NT2/D1 (cell line): Measurements from ENCODE around the gene LY6G5B.

Experiments used
- DNase-seq: peaks from one replicate; pipeline ENCODE4 v3.0.0-alpha.2; 2011; ENCODE audit warnings: low read depth, low spot score
- H3K27me3 ChIP-seq: 2 replicates; pipeline ENCODE4 v1.6.0; 2011; ENCODE audit warnings: mild to moderate bottlenecking; ENCODE audit not compliant: insufficient read length, insufficient read depth
- H3K36me3 ChIP-seq: 2 replicates; pipeline ENCODE4 v1.6.1; 2011; ENCODE audit warnings: mild to moderate bottlenecking, low read length, mixed read lengths; ENCODE audit not compliant: insufficient read depth, insufficient read length
- H3K4me1 ChIP-seq: 2 replicates; pipeline ENCODE4 v1.5.1; 2011; ENCODE audit not compliant: insufficient read depth, insufficient read length
- H3K4me3 ChIP-seq: 2 replicates; pipeline ENCODE4 v1.5.1; 2011; ENCODE audit warnings: low read depth; ENCODE audit not compliant: insufficient read length
- H3K9ac ChIP-seq: 2 replicates; pipeline ENCODE4 v1.6.0; 2011; ENCODE audit warnings: low read depth; ENCODE audit not compliant: insufficient read length
- H3K9me3 ChIP-seq: 2 replicates; pipeline ENCODE4 v1.5.1; 2011; ENCODE audit warnings: mild to moderate bottlenecking, low read length; ENCODE audit not compliant: insufficient read depth
- SUZ12 ChIP-seq: IDR thresholded peaks from 2 replicates; pipeline ENCODE4 v1.6.1; 2011; ENCODE audit not compliant: insufficient read length, insufficient read depth; ENCODE audit errors: extremely low read depth
- YY1 ChIP-seq: IDR thresholded peaks from 2 replicates; pipeline ENCODE4 v1.6.1; 2011; ENCODE audit not compliant: insufficient read length, insufficient read depth
- ZNF274 ChIP-seq: IDR thresholded peaks from 2 replicates; pipeline ENCODE4 v1.6.1; 2011; ENCODE audit warnings: mild to moderate bottlenecking, low read depth, low read length

LY6G5B gene

GRCh38 chr6:31686483-31686882 is 16.7 kb downstream of the LY6G5B start:
- Histone ChIP-seq H3K27me3 (no peaks in the 10 kb centered on the region), H3K4me3 (no peak overlapping the region), H3K4me1 (peaks cover 16% of the 10 kb centered on the region), H3K9me3 (no peaks in the 10 kb centered on the region), H3K9ac (no peak overlapping the region), H3K36me3 (peaks cover 69% of the 10 kb centered on the region)
- no peak for DNase-seq
- TF ChIP-seq YY1 = no peak

- TF ChIP-seq SUZ12 (no peak), YY1 (no peak), ZNF274 (no peak)
- Histone ChIP-seq H3K4me3 (no peak overlapping the region), H3K4me1 (peaks cover 16% of the 10 kb centered on the region), H3K27me3 (no peaks in the 10 kb centered on the region), H3K36me3 (peaks cover 74% of the 10 kb centered on the region), H3K9ac (no peak overlapping the region), H3K9me3 (no peaks in the 10 kb centered on the region)
- DNase-seq = no peak
These were observed 17.5 kb downstream of the LY6G5B start for GRCh38 chr6:31687321-31687720.

GRCh38 chr6:31687860-31688693 is 18.3 kb downstream of the LY6G5B start:
- DNase-seq = no peak
- H3K36me3 ChIP-seq = peaks cover 78% of the 10 kb centered on the region
- H3K9me3 ChIP-seq = no peaks in the 10 kb centered on the region
- peaks cover 16% of the 10 kb centered on the region for H3K4me1 ChIP-seq
- TF ChIP-seq YY1 (no peak), SUZ12 (no peak), ZNF274 (no peak)
- H3K9ac ChIP-seq = no peak overlapping the region
- H3K27me3 ChIP-seq = no peaks in the 10 kb centered on the region
- no peak overlapping the region for H3K4me3 ChIP-seq

DNA sequence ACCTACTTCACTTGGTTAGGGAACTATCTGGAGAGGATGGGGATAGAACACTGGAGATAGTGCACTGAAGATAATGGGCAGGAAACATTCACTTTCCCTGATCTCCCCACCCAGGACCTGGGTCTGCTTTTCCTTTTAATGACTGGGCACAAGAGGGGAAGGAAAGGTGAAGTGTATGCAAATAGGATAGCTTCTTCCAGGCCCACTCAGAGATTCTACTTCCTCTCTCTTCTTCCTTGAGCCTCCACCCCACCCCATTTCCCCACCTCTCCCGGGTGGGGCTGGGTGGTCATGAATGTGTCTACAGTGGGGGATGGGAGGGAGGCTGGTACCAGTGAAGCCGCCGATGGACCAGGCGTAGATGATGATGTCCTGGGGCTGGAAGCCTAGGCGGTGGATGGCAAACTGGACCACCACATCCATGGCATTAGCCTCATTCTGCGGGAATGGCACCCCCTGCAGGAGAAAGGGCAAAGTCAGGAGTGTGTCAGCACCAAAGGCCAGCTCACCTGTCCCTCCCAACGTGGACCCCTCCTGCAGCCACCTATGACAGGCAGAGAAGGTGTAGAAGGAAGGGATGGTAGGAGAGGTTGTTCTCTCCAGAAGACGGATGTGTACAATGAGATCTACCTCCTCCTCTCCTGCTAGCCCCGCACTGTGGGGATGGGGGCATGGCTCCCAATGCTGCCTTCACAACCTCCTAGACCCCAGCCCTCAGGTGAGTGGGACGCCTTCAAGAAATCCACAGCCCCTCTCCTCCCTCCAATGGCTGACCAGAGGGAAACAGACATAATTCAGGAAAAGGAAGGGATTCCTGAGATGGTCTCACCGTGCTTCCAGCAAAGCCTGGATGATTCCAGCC is 19.7 kb downstream of the LY6G5B start:
- peaks cover 75% of the 10 kb centered on the region for H3K36me3 ChIP-seq
- no peak for TF ChIP-seq YY1
- TF ChIP-seq ZNF274 = no peak
- no peak for TF ChIP-seq SUZ12
- no peaks in the 10 kb centered on the region for H3K9me3 ChIP-seq
- no peaks in the 10 kb centered on the region for H3K27me3 ChIP-seq
- no peak overlapping the region for H3K9ac ChIP-seq
- DNase-seq = no peak
- no peak overlapping the region for H3K4me3 ChIP-seq
- peaks cover 14% of the 10 kb centered on the region for H3K4me1 ChIP-seq

DNA sequence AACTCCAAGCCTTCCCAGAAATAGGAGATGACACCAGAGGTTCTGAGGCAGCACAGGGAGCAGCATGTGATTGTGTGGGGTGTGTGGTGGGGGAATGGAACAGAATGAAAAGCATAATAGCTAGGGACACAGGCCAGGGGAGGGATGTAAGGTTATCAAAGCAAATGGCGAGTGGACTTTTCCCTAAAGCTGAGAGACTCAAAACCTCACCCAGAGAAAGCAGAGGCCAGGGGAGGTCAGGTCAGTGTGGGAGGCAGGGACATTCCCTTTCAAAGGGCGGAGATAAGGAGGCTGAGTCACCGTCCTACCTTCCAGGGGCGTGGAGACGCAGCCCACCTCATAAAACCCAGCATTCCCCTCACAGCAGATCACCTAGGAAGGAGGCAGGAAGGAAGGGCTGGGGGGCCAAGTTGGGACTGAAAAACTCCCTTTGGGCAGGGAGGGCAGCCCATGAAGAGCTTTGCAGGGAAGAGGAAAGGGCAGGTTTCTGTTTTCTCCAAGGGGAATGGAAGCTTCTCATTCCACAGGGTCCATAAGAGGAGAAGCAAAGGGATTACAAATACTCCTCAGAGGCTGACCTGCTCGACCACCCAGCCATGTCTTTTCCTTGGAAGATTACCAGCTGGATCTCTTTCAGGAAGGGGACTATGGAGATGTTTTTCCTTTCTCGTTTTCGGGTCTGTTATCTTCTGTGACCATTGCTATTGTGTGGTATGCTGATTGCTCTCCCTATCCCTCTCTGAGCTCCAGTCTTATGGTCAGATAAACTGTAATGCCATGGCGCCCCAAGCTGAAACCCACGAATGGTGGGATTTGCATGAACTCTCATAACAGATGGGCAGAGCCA is 20.7 kb downstream of the LY6G5B start:
- TF ChIP-seq ZNF274 = no peak
- TF ChIP-seq YY1 = no peak
- TF ChIP-seq SUZ12 = no peak
- peaks cover 78% of the 10 kb centered on the region for H3K36me3 ChIP-seq

DNA sequence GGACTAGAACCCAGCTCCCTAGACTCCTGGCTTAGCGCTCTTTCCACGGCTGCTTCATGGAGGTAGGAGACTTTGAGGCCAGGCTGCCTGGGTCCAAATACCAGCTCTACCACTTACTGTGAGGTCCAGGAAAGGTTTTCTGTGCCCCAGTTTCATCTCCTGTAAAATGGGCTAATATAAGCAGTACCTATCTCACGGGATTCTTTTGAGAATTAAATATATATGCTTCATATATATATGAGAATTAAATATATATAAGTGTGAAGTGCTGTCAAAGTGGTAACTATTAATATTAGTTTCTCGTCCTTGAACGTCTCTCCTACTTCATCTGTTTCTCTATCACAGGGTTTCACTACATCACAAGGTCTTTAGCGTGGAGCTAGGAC is 21.3 kb downstream of the LY6G5B start:
- H3K4me3 ChIP-seq = no peak overlapping the region
- no peaks in the 10 kb centered on the region for H3K27me3 ChIP-seq
- no peak overlapping the region for H3K9ac ChIP-seq
- DNase-seq = no peak
- peaks cover 14% of the 10 kb centered on the region for H3K4me1 ChIP-seq
- TF ChIP-seq ZNF274 (no peak), YY1 (no peak), SUZ12 (no peak)
- peaks cover 75% of the 10 kb centered on the region for H3K36me3 ChIP-seq
- no peaks in the 10 kb centered on the region for H3K9me3 ChIP-seq

More for the DNA sequence above, 20.7 kb downstream of the LY6G5B start:
- Histone ChIP-seq H3K9ac (no peak overlapping the region), H3K4me3 (no peak overlapping the region), H3K9me3 (no peaks in the 10 kb centered on the region), H3K4me1 (peaks cover 14% of the 10 kb centered on the region), H3K27me3 (no peaks in the 10 kb centered on the region)
- DNase-seq = no peak

- H3K27me3 ChIP-seq = no peaks in the 10 kb centered on the region
- no peak overlapping the region for H3K4me3 ChIP-seq
- no peak for DNase-seq
- H3K9ac ChIP-seq = no peak overlapping the region
- peaks cover 14% of the 10 kb centered on the region for H3K4me1 ChIP-seq
- TF ChIP-seq YY1 (no peak), ZNF274 (no peak), SUZ12 (no peak)
- no peaks in the 10 kb centered on the region for H3K9me3 ChIP-seq
- H3K36me3 ChIP-seq = peaks cover 74% of the 10 kb centered on the region
These were observed 21.9 kb downstream of the LY6G5B start for GRCh38 chr6:31691564-31692108.
